ENCODE data around the gene DMAC1. TPM values are rescaled to one million over a fixed set of nuclear protein-coding genes. Genes with fewer than 3 reads are reported as not detected.

Gene DMAC1, protein sequence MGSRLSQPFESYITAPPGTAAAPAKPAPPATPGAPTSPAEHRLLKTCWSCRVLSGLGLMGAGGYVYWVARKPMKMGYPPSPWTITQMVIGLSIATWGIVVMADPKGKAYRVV
- 13.8 and 16.5 TPM in 2 replicates for total RNA-seq (2014; rRNA removed; shearing (Covaris generic))
- 20.2 and 25.2 TPM in 2 replicates for polyA plus RNA-seq (2014; cell fraction: nucleus; rRNA removed)

- peak; percentile 67 for DNase-seq (ENCODE audit: extremely low read depth, low read depth)
These were observed at the start of gene DMAC1 for GRCh38 chr9:7799234-7799943. DMAC1 (minus strand) TSS chr9:7799778; CDS start chr9:7799734, 44 bp downstream.

- no peak for DNase-seq (ENCODE audit: extremely low read depth, low read depth)
These were observed 49.8 kb upstream of the DMAC1 start for GRCh38 chr9:7849362-7849761.

- no peak for DNase-seq (ENCODE audit: extremely low read depth, low read depth)
These were observed 48.9 kb upstream of the DMAC1 start for GRCh38 chr9:7848498-7848897.

GRCh38 chr9:7844242-7844641 is 44.7 kb upstream of the DMAC1 start:
- DNase-seq (ENCODE audit: extremely low read depth, low read depth), result peak; percentile 2

DNA sequence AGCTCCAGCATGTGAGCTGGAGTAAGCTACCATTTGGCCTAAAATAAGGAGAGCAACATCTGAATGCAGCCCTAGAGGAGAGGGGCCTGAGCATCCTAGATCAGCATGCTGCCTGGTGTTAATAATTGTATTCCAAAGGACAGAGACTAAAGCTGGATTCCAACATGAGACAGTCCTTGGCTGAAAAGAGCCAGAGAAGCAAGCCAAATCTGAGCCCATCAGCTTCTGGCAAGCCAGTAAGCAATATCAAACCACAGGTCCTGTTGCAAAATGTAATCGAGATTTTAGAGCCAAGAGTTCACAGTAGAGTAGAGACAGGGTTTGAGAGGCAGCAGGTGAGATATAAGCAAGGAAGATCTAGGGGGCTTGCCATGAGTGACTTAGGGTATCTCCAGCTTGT is 42.3 kb upstream of the DMAC1 start:
- DNase-seq (ENCODE audit: extremely low read depth, low read depth), result no peak

GRCh38 chr9:7834531-7834930 is 35.0 kb upstream of the DMAC1 start:
- no peak for DNase-seq (ENCODE audit: extremely low read depth, low read depth)

DNA sequence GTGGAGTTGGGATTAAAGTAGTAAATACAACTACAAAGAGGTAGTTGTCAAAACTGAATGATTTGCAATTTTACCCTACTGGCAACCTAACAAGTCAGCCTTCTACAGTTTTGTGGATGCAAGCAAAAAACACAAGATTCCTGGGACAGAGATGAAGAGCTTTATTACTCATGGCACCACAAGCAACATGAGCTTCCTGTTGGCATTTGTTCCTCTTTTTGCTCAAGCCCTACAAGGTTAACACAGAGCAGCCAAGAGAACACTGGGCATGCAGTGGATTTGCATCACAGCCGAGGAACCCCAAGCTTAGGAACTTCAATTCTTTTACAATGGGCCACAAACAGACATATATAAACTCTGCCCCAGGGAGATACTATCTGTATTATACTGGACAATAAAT is 28.8 kb upstream of the DMAC1 start:
- no peak for DNase-seq (ENCODE audit: extremely low read depth, low read depth)

DNA sequence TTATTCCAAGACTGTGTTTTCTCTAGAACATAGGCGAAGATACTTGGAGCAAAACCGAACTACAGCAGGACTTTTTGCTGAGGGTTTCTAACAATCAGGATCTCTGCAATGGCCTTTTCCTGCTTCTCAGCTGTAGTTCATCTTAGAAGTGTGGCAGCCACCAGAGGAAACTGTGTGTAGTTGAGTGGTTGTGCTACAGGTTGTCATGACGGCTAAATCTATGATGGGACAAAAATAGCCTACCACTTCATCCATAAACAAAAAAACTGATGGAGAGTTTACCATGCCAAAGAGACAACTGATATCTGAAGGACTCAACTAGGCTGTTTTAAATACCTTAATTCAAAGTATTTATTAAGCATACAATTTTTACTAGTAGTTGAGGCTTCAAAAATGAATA is 28.2 kb upstream of the DMAC1 start:
- DNase-seq (ENCODE audit: extremely low read depth, low read depth), result no peak

DNA sequence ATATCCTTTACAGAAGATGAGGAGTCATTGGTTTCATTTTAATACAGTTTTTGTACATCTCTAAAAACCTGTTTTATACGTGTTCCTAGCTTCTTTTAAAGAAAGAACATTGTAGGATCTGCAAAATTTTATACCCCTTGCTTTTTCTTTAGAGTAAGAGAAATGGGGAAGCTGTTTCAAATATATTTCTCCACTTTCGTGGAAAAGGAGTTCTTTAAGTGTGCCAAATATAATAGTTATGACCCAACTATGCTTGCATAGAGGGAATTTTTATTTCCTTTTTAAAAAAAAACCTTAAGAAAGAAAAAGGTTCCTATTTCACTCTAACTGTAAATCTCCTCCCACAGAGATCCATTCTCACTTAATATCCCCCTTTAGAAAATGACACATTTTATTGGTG is 27.5 kb upstream of the DMAC1 start:
- no peak for DNase-seq (ENCODE audit: extremely low read depth, low read depth)

GRCh38 chr9:7823651-7824050 is 24.1 kb upstream of the DMAC1 start:
- no peak for DNase-seq (ENCODE audit: extremely low read depth, low read depth)

GRCh38 chr9:7819984-7820383 is 20.4 kb upstream of the DMAC1 start:
- DNase-seq (ENCODE audit: extremely low read depth, low read depth), result no peak

DNA sequence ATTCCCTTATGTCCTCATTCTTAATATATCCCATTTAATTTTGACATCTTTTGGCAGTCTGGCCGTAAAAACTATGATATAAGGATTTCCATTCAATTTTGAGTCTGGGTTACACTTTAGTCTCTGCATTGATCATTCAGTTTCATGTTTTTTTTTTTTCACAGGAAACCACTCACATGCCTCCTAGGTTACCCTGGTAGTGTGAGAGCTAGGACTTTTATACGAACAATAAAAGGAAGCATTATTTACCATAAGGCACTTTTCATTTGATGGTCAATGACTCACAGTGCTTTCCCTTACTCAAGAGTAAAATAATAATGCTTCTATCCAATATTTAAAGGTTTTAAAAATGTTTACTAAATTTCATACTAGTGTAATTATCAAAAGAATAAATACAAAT is 16.4 kb upstream of the DMAC1 start:
- no peak for DNase-seq (ENCODE audit: extremely low read depth, low read depth)

DNA sequence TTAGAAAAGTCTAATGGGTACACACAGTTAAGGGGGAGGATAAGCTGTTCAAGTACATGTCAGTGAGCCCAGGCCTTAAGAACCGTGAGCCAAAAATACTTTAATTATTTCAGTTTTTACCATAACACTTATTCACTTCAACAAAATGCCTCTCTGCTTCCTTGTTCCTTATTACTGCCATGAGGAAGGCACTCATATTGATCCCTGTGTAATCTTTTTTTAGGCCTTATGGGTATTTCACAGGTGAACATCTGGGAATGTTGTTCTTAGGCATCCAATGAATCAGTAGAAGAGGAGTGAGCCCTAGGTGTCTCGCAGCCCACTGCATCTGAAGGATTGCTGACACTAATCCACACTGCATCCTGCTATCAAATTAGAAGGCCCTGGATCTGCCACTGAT is 13.5 kb upstream of the DMAC1 start:
- no peak for DNase-seq (ENCODE audit: extremely low read depth, low read depth)

DNA sequence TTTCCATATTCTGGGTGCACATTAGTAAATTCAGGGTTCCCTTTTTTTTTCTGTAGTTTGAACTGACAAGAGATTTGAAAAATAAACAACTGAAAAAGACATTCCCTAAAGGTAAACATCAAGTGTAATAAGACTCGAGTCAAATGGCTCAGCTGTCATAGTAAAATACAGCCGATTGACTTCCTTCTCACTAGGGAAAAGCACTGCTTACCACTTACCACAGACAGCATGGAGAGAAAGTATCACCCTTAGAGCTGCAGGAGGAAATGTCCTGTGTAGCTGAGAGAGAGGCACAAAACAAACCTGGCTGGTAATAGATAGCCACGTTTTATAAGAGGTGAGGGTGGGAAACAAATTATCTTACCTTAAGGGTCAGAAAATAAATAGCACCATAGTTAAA is 12.1 kb upstream of the DMAC1 start:
- DNase-seq (ENCODE audit: extremely low read depth, low read depth), result no peak

- no peak for DNase-seq (ENCODE audit: extremely low read depth, low read depth)
These were observed 3.1 kb upstream of the DMAC1 start for GRCh38 chr9:7802666-7803065.

DNA sequence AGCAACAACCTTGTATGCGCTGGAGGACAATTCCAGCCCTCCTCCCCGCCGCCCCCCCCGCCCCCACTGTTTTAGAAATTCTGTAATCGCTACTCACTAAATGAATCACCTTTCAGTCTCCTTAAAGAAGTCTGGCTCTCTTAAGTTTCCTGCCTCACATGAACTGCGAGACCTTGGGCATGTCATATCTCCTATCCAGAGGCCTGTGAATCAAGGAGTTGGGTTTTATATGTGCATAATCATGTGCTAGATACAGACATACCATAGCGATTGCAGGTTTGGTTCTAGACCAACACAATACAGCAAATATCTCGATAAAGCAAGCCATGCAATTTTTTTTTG is 337 bp upstream of the DMAC1 start:
- no peak for DNase-seq (ENCODE audit: extremely low read depth, low read depth)

- DNase-seq (ENCODE audit: extremely low read depth, low read depth), result no peak
These were observed 5.4 kb downstream of the DMAC1 start for GRCh38 chr9:7794196-7794595.

- DNase-seq (ENCODE audit: extremely low read depth, low read depth), result no peak
These were observed 8.2 kb downstream of the DMAC1 start for GRCh38 chr9:7791394-7791793.

- no peak for DNase-seq (ENCODE audit: extremely low read depth, low read depth)
These were observed 8.8 kb downstream of the DMAC1 start for GRCh38 chr9:7790819-7791182.

DNA sequence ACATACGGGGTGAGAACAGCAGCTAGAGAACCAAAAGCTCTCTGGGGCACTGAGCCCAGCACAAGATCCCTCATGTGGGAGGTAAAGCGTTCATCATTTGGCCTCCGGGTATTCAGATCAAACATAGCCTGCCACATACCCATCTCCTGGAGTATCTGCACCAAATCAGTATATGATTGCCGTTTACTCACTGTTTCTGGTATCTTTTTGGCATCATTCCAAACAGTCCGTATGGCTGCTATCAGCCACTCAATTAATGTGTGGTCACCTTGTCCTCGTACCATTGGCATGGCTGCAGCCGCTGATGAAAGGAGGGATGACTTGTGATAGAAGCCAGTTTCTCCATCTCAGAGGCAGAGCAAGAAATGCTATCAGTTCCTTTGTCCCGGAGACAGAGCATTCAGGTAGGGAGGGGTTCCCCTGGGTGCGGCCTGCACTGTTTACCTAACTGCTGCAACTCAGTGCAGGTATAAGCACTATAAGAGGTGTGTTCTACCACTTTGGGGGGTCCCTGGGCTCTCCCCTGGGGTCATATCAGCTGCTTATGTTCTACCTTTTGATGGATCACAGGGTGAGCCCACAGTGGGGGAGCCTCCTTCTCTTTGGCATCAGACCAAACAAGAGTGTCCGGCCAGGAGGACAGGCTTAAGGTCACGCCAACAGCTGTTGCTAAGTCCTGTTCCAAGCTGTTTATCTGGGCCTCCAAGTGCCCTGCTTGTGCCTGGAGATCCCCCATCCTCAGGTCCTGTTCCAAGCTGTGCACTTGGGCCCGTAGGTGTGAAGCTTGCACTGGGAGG is 9.4 kb downstream of the DMAC1 start:
- DNase-seq (ENCODE audit: extremely low read depth, low read depth), result no peak

GRCh38 chr9:7788772-7789171 is 10.8 kb downstream of the DMAC1 start:
- no peak for DNase-seq (ENCODE audit: extremely low read depth, low read depth)

DNA sequence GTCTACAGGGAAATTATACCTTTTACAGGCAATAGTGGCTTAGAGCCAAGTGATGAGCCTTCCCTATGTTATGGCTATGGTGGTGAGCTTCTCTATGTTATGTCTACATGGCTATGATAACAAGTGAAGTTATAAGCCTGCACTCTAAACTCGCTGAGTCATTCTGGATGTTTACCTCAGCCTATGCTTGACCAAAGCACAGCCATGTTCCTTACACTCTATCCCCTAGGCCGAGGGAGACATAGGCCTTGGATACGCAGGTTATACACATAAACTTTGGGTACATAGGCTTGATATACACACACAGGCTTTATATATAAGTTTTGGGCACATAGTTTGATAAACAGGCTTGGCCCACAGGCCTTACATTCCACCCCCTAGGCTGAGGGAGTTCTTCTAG is 13.8 kb downstream of the DMAC1 start:
- DNase-seq (ENCODE audit: extremely low read depth, low read depth), result no peak

Measured in NCI-H460 (cell line).